Kidney capillary endothelial cell (primary cell): Measurements from ENCODE around the gene DLEC1.
"Not testable (repeated sequence)": the region's sequence is repeated elsewhere in the genome, so short reads cannot be mapped to it uniquely, and the experiment has no call there.

Experiments used
- DNase-seq: peaks from one replicate; pipeline ENCODE4 v3.0.0-alpha.2; 2018; ENCODE audit warnings: low spot score

Gene DLEC1

DNA sequence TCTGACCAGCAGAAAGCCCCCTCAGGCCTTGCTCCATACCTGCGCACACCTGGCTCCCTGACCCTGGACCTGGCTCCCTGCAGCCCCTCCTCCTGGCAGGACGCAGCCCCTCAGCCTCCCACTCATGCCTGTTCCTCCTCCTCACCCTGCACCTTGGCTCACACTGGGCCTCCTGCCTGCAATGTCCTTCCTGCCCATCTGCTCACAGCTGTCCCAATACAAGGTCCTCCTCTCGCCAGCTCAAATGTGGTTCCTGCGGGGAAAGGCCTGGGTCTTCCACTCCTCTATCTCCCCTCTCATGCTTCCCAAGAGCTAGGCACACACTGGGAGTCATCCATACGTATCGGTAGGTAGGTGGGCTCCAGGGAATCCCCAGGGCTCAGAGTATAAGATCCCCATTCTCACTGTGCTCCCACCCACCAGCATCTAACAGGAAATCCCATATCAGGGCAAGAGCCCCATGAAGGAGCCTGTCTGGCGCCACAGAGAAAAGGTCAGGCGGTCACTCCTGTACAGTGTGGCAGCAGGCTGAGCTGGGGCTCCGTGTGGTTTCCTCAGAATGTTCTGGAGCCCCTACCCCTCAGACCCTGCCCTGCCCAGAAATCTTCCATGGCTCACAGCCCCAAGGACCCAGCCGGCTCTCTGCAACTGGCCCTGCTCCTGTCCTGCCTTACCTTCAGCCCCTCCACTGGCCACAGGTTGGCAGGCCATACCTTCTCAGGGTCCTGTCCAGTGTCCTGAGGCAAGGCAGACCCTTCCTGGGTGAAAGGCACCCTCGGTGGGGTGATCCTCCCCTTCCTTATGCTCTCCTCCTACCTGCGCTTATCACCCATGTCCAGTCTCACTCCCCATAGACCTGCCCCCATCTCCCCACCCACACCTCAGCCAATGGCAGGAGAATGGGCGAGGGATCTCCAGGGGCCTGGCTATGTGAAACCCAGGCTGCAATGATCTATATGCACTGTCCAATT lies 20.4 kb upstream of the DLEC1 start:
- no peak for DNase-seq

DNA sequence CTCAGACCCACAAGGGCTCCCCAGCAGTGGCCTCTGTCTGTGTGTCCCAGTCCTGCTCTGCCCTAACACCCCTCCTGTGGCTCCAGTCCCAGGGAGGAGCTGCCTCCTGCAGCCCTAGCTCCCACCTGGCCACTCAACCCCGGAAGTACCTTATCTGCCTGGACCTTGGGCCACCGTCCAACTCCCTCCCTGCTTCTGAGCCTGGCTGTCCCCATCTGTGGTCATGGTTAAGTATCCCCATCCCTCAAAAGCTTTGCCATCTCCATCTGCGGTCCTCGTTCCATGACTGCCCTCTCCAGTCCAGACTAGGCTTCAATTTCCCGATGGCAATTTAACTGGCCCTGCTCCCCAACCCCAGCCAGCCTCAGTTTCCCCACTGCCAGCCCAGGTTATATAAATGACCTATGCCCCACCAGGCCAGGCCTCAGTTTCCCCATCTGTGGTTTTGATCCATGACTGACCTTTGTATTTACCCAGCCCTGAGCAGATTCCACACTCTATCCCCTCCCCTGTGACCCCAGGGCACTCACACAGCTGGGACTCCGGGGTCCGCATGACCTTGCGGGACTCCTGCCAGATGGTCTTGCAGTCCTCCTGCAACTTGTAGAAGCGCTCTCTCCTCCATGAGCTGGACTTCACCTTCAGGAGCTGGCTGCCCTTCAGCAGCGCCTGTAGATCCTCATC lies 19.2 kb upstream of the DLEC1 start:
- no peak for DNase-seq

DNA sequence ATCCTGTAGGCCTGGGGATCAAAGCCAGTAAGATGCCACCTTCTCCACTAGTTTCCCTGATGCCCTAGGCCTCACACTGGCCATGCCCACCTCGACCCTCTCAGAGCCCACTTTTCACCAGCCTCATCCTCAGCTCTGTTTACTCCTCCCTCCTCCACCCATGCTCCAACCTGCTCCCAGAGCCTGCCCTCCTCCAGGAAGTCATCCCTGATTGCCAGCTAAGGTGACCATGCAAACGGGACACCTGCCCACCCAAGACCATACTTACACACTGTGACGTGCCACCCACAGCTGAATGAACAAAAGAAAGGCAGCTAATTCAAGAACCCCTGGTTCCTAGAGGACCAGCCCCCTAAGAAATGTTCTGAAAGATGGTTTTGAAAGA lies 18.7 kb upstream of the DLEC1 start:
- no peak for DNase-seq

- DNase-seq: no peak
These were observed 17.8 kb upstream of the DLEC1 start for GRCh38 chr3:38021196-38021595.

DNA sequence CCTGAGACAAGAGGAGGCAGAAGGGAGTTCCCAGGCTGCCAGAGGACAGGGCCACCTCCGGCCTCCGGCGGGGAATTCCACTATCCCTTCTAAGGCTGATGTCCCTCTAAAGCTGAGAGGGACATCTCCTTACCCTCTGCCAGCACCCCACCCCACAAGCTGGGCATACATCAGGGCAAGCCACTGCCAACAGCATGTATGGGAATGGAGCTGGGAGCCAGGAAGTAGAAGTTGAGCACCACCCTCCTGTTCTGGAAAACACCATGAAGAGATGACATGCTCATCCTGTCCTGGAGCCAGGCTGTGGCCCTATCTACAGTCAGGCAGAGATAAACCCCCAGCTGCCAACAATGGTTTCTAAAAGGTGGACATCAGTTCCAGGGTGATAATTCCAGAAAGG lies 16.7 kb upstream of the DLEC1 start:
- no peak for DNase-seq

- DNase-seq: no peak
These were observed 15.9 kb upstream of the DLEC1 start for GRCh38 chr3:38022896-38023709.

DNA sequence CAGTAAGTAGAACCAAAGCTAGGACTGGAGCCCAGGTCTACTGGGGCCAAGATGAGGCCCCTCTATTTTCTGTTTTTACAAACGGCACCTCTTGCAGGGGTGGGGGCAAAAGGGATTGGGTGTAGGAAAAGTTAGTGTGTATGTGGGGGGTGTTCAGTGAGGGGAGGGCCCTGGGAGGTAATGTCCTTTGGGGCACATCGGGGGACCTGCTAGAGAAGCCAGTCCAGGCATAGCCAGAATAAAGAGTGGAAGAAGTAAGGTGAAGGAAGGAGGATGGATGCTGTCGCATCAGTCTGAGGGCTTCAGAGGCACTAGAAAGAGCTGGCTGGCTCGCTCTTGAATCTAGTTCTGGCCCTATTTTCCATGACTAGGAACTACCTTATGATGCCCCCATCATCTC lies 12.2 kb upstream of the DLEC1 start:
- DNase-seq: no peak

DNA sequence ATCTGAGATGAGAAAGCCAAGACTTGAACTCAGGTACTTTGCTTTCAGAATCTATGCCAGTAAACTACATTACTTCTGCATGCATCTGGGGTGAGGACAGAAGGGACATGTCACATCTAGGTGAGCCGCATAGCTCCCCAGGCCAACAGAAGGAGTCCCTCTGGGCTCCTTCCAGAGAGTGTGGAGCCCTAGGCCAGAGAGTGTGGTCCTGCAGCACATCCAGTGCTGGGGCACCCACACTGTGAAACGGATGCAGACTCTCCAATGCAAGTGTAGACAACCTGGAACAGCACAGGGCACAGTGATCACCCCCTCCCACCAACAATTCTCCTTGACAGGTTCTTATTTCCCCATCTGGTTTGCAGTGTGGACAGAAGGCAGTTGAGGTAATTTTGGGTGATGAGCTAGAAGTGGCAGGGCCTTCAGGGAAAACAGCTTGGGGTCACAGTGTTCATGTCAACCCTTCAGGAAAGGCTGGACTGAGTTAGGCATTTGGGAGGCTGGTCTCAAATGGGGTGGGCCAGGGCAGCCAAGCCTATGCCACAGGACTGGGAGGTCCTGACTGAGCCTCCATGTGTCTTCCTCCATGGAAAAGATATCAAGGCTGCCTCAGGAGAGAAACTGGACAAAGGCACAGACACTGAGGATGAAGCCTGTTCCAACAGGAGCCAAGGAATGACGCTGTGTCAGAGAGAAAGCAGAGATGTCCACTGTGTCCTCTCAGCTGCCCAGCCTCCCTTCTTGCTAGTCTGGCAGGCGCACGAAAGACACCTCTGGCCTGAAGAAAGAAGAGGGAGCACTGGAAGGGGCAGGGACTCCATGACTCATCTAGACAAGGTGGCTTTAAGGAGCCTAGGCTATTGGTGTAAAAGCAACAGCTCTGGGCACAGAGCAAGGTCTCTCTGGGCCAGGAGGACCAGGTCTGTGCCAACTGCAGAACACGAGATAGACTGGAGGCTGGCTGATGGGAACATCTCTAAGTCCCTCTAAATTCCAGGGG lies 11.2 kb upstream of the DLEC1 start:
- DNase-seq: no peak

GRCh38 chr3:38028621-38029361 lies 10.2 kb upstream of the DLEC1 start:
- no peak for DNase-seq

DNA sequence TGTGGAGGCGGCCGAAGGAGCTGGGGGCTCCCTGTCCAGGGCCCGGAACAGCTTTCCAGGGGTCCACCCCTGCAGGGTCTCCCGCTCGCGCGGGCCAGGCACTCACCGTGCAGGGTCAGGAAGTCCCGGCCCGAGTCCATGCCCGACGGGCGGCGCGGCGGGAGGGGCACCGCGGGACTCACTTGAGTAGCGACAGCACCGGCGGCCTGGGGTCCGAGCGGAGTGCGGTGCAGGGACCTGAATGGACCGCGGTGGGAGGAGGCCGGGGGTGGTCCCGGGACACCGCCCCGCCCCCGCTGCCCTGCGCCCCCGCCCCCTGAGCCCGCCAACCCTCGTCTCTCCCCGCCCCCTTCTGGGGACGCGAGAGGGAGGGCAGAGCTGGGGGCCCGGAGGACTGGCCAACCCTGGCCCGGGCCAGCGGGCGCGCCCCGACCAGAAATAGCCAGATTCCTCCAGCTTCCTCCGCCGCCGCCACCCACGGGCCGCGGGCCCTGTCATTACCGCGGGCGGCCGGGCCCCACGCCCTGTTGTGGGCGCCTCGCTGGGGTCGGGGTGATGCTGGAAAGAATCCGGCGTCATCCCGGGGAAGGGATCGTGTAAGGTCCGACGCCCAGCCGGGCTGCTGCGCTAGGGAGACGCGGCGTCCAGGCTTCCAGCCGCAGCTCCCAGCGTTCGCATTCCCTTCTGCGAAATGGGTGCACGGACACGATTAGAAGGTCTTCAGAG lies 9.4 kb upstream of the DLEC1 start, which contains the start of gene PLCD1:
TSS of gene PLCD1 (minus strand) at position 243 of the 726 bp plus-strand sequence. CDS start at position 140, 103 bp downstream.
- no peak for DNase-seq

GRCh38 chr3:38030126-38031021 lies 8.6 kb upstream of the DLEC1 start:
- no peak for DNase-seq

- DNase-seq: no peak
These were observed 7.7 kb upstream of the DLEC1 start for GRCh38 chr3:38031022-38031994.

GRCh38 chr3:38032328-38032865 lies 6.6 kb upstream of the DLEC1 start:
- no peak for DNase-seq

DNA sequence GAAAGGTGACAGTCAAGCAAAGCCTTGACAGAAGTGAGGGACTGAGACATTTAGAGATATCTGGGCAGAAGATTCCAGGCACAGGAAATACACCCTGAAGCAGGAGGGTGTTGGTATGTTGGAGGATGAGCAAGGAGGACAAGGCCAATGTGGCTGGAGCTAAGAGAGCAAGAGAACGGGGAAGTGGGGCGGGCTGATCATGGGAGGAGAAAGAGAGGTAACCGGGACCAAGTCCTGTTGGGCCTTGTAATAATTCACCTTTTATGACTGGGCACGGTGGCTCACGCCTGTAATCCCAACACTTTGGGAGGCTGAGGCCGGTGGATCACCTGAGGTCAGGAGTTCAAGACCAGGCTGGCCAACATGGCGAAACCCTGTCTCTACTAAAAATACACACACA lies 5.4 kb upstream of the DLEC1 start:
- DNase-seq: not testable (repeated sequence)

- not testable (repeated sequence) for DNase-seq
These were observed 4.7 kb upstream of the DLEC1 start for GRCh38 chr3:38034335-38034734.

DNA sequence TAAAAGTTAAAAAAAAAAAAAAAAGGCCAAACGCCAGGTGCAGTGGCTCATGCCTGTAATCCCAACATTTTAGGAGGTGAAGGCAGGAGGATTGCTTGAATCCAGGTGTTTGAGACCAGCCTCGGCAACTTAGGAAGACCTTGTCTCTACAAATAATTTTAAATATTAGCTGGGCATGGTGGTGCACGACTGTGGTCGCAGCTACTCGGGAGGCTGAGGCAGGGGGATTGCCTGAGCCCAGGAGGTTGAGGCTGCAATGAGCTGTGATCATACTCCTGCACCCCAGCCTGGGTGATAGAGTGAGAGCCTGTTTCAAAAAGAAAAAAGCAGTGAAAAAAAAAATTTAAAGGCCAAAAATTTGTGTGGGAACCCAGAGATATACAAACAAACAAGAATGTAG lies 2.7 kb upstream of the DLEC1 start:
- no peak for DNase-seq

GRCh38 chr3:38036906-38037305 lies 2.1 kb upstream of the DLEC1 start:
- DNase-seq: no peak
